ENCODE results near the gene SYT7.

- TF ChIP-seq POLR2AphosphoS5 (IDR thresholded peaks at IDR 0.05; ENCODE audit: low read depth, low read length): no peak
- no peak for TF ChIP-seq TAF1 (IDR thresholded peaks at IDR 0.05; ENCODE audit: borderline replicate concordance, low read depth, low read length)
These were observed 77.6 kb downstream of the SYT7 start for GRCh38 chr11:61503135-61503770.

All from GM12892 (cell line).